ENCODE results near the gene LMF1.

DNA sequence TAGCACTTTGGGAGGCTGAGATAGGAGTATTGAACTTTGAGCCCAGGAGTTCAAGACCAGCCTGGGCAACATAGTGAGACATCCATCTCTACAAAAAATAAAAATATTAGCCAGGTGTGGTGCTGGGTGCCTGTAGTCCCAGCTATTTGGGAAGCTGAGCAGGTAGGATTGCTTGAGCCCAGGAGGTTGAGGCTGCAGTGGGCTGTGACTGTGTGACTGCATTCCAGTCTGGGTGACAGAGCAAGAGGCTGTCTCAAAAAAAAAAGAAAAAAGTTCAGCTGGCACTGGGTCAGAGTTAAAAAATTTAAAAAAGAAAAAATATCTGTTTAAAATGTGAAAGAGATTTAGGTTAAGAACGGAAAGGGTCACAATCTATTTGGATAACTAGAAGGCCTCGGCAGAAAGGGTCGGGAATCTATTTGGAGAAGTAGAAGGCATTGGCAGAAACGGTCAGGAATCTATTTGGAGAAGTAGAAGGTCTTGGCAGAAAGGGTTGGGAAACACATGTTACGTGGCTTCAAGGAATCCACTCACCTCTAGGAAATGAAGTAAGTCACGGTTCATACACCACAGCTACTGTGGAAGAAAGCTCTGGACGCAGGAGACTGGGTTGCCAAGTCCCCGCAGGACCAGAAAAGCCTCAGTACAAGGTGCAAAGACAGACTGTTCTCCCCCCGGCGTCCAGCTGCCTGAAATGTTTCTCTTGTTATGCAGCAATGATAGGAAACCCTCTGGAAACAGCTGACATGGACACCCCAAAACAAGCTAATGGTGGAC is 25.3 kb downstream of the LMF1 start:
- TF ChIP-seq, protein P1, sequence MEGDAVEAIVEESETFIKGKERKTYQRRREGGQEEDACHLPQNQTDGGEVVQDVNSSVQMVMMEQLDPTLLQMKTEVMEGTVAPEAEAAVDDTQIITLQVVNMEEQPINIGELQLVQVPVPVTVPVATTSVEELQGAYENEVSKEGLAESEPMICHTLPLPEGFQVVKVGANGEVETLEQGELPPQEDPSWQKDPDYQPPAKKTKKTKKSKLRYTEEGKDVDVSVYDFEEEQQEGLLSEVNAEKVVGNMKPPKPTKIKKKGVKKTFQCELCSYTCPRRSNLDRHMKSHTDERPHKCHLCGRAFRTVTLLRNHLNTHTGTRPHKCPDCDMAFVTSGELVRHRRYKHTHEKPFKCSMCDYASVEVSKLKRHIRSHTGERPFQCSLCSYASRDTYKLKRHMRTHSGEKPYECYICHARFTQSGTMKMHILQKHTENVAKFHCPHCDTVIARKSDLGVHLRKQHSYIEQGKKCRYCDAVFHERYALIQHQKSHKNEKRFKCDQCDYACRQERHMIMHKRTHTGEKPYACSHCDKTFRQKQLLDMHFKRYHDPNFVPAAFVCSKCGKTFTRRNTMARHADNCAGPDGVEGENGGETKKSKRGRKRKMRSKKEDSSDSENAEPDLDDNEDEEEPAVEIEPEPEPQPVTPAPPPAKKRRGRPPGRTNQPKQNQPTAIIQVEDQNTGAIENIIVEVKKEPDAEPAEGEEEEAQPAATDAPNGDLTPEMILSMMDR (optimal IDR thresholded peaks at IDR 0.05 in 1 of 3, IDR thresholded peaks at IDR 0.05 in 1 of 3, conservative IDR thresholded peaks at IDR 0.05 in 1 of 3; ENCODE audit: extremely low read depth in 1 of 3, insufficient read depth in 2 of 3, low read length in 3 of 3): no peak
- TF ChIP-seq EZH2 (IDR thresholded peaks at IDR 0.05; ENCODE audit: low read length): no peak

Measured in keratinocyte (primary cell).